Measurements from ENCODE around the gene RASL10B.
A peak's percentile ranks its signal among the peaks of the same experiment; 100 is the strongest.

The RASL10B gene

GRCh38 chr17:35742896-35743477 lies 11.5 kb downstream of the RASL10B start:
- no peak for TF ChIP-seq CTCF (IDR thresholded peaks at IDR 0.05; ENCODE audit: low read depth, low read length)
- no peak for DNase-seq (ENCODE audit: extremely low read depth, low read depth)

- no peak for TF ChIP-seq CTCF (IDR thresholded peaks at IDR 0.05; ENCODE audit: low read depth, low read length)
- DNase-seq (ENCODE audit: extremely low read depth, low read depth): no peak
These were observed 12.3 kb downstream of the RASL10B start for GRCh38 chr17:35743626-35744328.

GRCh38 chr17:35744830-35745229 lies 13.4 kb downstream of the RASL10B start:
- DNase-seq (ENCODE audit: extremely low read depth, low read depth): no peak
- no peak for TF ChIP-seq CTCF (IDR thresholded peaks at IDR 0.05; ENCODE audit: low read depth, low read length)

- TF ChIP-seq CTCF (IDR thresholded peaks at IDR 0.05; ENCODE audit: low read depth, low read length): no peak
- DNase-seq (ENCODE audit: extremely low read depth, low read depth): no peak
These were observed 13.8 kb downstream of the RASL10B start for GRCh38 chr17:35745246-35745645.

GRCh38 chr17:35745749-35746320 lies 14.4 kb downstream of the RASL10B start:
- no peak for TF ChIP-seq CTCF (IDR thresholded peaks at IDR 0.05; ENCODE audit: low read depth, low read length)
- no peak for DNase-seq (ENCODE audit: extremely low read depth, low read depth)

- peak; percentile 82 for TF ChIP-seq CTCF (IDR thresholded peaks at IDR 0.05; ENCODE audit: low read depth, low read length)
- DNase-seq (ENCODE audit: extremely low read depth, low read depth): peak; percentile 49
These were observed 16.1 kb downstream of the RASL10B start for GRCh38 chr17:35747540-35748017.

GRCh38 chr17:35748341-35748841 lies 17.0 kb downstream of the RASL10B start:
- no peak for DNase-seq (ENCODE audit: extremely low read depth, low read depth)

More at GRCh38 chr17:35748341-35748841, 17.0 kb downstream of the RASL10B start:
- TF ChIP-seq CTCF (IDR thresholded peaks at IDR 0.05; ENCODE audit: low read depth, low read length): no peak

All from AG09319 (cell line).